Measurements from ENCODE around the gene RNF20. TPM values are rescaled to one million over a fixed set of nuclear protein-coding genes. Genes with fewer than 3 reads are reported as not detected.

The RNF20 gene
- total and polyA plus RNA-seq, 2 of the 13 experiments (the other 11 are each of a cell fraction or from before 2014, with no cell fraction given): 12.7 to 37.6 TPM

- intact Hi-C loops (cut with micrococcal nuclease; ENCODE audit: unreplicated experiment) (no loop called here), in situ Hi-C loops (cut with HindIII; ENCODE audit: extremely low pct_ligation_motif_present, low pct_unique_long_range_greater_than_20kb) (loop anchor here (25.0 kb wide), 1 partner anchor 831 kb away; no protein-coding TSS in a partner anchor)
- Histone ChIP-seq H3K4me3 (replicated peaks in 1 of 3; ENCODE audit: insufficient read depth in 1 of 3, low read depth in 2 of 3, low read length in 3 of 3) (no peak overlapping the region), H4K20me1 (ENCODE audit: insufficient read depth, low read length) (no peaks in the 10 kb centered on the region), H3K79me2 (ENCODE audit: insufficient read depth, low read length) (no peaks in the 10 kb centered on the region), H3K36me3 (replicated peaks in 1 of 2; ENCODE audit: control insufficient read depth in 1 of 2, insufficient read depth in 2 of 2, low read length in 2 of 2) (peaks cover 8 to 56% of the 10 kb centered on the region in 2 experiments), H3K27ac (ENCODE audit: extremely low read length, insufficient read depth, low read length) (no peak overlapping the region), H3K27me3 (ENCODE audit: control insufficient read depth in 1 of 2, insufficient read depth in 2 of 2, low read length in 2 of 2) (no peaks in the 10 kb centered on the region), H3K4me2 (ENCODE audit: low read depth, low read length) (no peak overlapping the region), H3K4me1 (ENCODE audit: insufficient read depth, low read length) (no peaks in the 10 kb centered on the region), H3K9me3 (ENCODE audit: low read length) (no peaks in the 10 kb centered on the region), H3K9ac (ENCODE audit: insufficient read depth, low read depth, low read length) (no peak overlapping the region), H2AFZ (ENCODE audit: low read length) (no peak overlapping the region)
- DNase-seq (ENCODE audit: low spot score) (no peak), FAIRE-seq (no peak), ATAC-seq (no peak)
- CTCF ChIA-PET (ENCODE audit: low intra/inter-chr PET ratio, low total read pairs): no interaction called here
- 100% methylated on average over 2 of the region's 14 CpGs for WGBS (ENCODE audit: low lambda C conversion rate)
- POLR2A ChIA-PET: no interaction called here
- BruUV-seq (replicated peaks): no TSS peak
- TF ChIP-seq HNRNPH1 (optimal IDR thresholded peaks at IDR 0.05; ENCODE audit: low read depth, low read length) (no peak), ARID3A (IDR thresholded peaks at IDR 0.05; ENCODE audit: low read depth, low read length) (no peak), ZNF546 (CRISPR knock-in tag; conservative IDR thresholded peaks at IDR 0.05) (no peak), SCMH1 (CRISPR knock-in tag; IDR thresholded peaks at IDR 0.05; ENCODE audit: borderline replicate concordance) (no peak), REST (IDR thresholded peaks at IDR 0.05; ENCODE audit: borderline replicate concordance in 1 of 2, low read depth in 1 of 2, low read length in 2 of 2) (no peak), RFX5 (IDR thresholded peaks at IDR 0.05; ENCODE audit: low read depth, low read length) (no peak), ZBTB7B (CRISPR knock-in tag; IDR thresholded peaks at IDR 0.05) (no peak), ZNF280B (CRISPR knock-in tag; IDR thresholded peaks at IDR 0.05; ENCODE audit: borderline replicate concordance) (no peak), AHR (CRISPR knock-in tag; IDR thresholded peaks at IDR 0.05) (no peak), SP1 (IDR thresholded peaks at IDR 0.05) (no peak), SP1 (CRISPR knock-in tag; IDR thresholded peaks at IDR 0.05) (no peak), IKZF5 (CRISPR knock-in tag; IDR thresholded peaks at IDR 0.05) (no peak), RCOR2 (CRISPR knock-in tag; IDR thresholded peaks at IDR 0.05) (no peak), ZNF883 (CRISPR knock-in tag; IDR thresholded peaks at IDR 0.05; ENCODE audit: not compliant biosample characterization) (no peak), IRF1 (CRISPR knock-in tag; IDR thresholded peaks at IDR 0.05; ENCODE audit: low read depth) (no peak), NFKBIZ (CRISPR knock-in tag; IDR thresholded peaks at IDR 0.05) (no peak)
Measured at GRCh38 chr9:101543098-101543735, 9.6 kb downstream of the RNF20 start.

Data from HepG2 (cell line).